Dedifferentiated amniotic fluid mesenchymal stem cell (primary cell): ENCODE data around the gene SETBP1.
A peak's percentile ranks its signal among the peaks of the same experiment; 100 is the strongest.

Source experiments
- DNase-seq: peaks from one replicate; pipeline ENCODE4 v3.0.0-alpha.2; 2016; ENCODE audit errors: extremely low spot score

Gene SETBP1

DNA sequence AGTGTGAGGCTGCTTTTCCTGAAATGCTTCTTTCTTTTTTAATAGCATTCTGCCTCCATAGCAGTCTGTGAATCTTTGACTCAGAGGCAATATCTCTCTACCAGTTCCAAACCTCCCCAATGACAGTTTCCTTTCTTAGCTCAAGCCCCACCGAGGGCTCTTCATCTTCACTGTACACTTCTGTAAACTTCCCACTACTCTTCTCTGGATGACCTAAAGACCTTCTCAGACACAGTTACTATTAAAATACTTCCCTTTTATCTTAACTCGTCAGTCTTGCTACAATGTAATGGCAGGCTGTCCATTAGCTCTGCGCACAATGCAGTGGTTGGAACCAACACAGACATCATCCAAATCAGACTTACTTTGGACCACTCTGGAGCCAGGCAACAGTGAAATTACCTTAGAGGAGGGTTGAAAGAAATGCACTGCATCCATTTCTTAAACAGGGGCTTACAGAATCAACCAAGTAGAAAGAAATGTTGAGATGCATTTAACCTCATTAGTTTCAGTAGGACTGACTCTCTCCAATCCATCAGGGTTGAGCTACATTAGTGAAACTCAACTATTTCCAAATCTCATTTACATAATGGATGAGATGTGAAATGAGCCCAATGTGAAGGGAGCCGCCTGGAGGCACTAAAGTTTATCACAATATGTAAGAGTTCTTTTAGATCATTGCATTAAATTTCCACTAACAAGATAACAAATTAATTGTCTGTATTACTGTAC, 343.8 kb downstream of the SETBP1 start:
- no peak for DNase-seq

GRCh38 chr18:45025089-45025450, 344.4 kb downstream of the SETBP1 start:
- no peak for DNase-seq

DNA sequence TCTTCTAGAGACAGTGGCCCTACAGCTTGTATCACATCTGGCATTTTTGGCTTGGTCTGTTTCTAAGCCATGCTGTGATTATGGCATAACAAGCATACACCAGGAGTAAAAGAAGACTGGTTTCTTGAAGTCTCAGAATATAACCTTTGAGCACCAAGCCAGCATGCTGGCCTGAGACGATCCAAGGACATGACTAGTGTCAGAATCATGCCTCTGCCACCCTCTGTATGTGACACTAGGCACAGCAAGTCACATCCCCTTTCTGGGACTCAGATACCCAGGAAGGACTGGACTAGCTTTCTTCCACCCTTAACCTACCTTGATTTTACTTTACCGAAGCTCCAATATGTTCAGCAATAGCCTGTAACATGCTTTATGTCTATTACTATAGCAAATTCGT, 345.5 kb downstream of the SETBP1 start:
- no peak for DNase-seq

GRCh38 chr18:45034179-45034578, 353.5 kb downstream of the SETBP1 start:
- no peak for DNase-seq

DNA sequence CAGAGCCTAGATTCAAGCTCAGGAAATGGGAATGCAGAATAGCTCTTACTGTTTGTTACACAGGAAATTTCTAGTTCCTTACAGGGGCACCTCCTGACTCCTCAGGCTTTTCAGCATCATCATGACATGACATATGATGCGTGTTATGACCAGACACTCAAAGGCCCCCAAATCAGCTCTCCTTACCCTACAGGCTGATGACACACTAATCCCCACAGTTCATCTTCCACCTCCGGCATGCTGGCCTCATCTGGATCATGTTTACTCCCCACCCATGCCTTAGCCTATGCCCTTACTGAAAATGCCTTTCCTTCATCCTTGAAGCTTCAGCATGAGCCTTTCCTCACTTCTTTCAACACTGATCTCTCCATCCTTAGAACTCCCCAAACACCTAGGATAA, 356.9 kb downstream of the SETBP1 start:
- no peak for DNase-seq

DNA sequence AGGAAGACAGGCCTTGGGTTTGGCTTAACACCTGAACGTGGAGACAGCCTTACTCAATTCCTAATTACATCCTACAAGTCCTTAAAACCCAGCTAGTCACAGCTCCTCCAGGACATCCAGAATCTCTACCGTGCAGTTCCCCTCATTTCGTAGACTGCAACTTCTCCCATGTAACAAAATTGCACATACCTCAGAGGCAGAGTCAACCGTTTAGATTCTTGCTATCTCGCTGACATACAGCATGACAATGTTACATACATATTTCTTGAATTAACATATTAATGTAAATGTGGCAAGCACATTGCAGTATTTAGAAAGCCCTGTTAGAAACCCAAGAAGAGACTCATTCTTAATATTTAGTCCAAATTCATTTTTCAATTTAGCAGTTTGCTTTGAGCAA, 358.7 kb downstream of the SETBP1 start:
- DNase-seq: no peak

DNA sequence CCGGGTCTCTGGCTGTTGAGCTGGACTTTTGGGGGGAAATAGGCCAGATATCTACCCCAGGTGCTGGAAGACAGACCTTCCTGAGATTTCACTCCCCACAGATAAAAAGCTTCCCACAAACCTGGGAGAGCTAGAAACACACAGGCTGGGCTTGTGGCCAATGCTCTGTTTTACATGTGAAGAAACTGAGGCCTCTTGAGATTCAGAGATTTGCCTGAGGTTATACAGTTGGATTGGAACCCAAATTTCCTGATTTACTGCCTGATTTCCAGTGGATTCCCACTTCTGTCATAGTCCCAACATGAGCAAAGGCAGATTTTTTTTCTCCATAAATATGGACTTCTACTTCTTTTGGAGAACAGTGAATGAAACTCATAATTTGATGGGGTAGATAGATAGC, 360.2 kb downstream of the SETBP1 start:
- DNase-seq: no peak

- DNase-seq: no peak
Observed at GRCh38 chr18:45044787-45045186, 364.1 kb downstream of the SETBP1 start.

DNA sequence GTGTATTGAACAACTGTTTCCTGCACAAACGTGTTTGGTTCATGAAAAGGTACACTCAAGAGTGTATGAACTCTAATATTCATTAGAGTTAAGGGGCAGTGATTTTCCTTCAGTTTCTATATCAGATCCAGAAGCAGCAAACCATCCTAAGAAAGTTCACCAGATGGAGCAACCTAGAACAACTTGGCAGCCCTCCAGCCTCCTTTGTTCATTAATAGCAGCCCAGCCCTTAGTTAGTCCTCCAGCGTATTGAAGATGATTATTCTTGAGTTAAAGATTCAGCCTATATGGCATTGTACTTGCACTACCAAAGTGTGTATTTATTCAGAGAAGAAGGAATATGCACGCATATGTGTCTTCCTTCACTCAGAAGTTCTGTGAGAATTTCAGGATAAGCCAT, 365.5 kb downstream of the SETBP1 start:
- DNase-seq: no peak

- DNase-seq: no peak
Observed at GRCh38 chr18:45046961-45047360, 366.3 kb downstream of the SETBP1 start.

DNA sequence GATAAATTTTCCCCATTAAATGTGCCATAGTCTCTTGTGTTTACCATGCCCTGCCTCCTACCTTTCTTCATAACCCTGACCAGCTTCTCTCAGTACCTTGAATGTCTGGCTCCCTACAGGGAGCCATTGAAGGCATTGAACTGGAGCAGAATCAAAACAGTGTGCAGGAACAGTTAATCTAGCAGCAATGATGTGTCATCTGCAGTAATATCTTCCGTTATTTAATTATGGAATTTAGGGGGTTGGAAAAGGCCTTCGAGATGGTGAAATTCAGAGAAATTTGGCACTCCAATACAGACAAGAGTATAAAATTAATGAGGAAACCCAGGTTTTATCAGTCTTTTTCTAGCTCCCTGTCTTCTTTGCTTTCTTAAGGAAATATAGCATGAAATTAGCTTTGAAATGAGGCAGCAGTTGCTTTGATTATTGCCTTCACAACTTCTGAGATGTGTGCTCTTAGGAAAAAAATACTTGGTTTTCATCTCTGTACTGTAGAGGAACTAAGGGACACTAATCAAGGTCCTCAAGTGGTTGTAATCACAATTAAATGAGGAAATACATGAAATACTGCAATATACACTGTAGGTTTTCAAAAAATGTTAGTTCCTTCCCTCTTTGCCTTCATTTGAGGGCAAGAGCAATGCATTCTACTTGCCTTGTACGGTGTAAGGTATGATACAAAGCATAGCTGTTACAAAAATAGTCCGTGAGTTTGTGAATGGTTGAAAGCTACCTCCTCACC, 369.1 kb downstream of the SETBP1 start:
- DNase-seq: no peak

GRCh38 chr18:45050712-45051601, 370.3 kb downstream of the SETBP1 start:
- DNase-seq: peak; percentile 93

DNA sequence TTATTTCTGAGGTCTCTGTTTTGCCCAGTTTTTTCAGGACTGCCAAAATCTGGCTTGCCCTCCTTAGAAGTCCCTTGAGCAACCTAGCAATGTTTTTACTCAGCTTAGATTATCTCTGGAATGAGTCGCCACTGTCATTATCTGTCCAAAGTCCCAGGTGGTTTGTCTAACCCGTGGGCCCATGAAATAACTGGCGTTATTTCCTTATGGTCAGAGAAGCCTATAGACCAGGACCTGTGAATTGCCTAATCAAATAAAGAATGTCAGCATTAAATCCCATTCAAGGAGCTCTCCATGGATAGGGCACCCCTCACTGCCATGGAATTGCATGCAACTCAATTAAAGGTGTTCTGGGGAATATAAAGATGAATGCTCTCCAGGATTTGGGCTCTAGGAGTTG, 373.9 kb downstream of the SETBP1 start:
- DNase-seq: no peak

GRCh38 chr18:45055811-45056210, 375.1 kb downstream of the SETBP1 start:
- DNase-seq: no peak

DNA sequence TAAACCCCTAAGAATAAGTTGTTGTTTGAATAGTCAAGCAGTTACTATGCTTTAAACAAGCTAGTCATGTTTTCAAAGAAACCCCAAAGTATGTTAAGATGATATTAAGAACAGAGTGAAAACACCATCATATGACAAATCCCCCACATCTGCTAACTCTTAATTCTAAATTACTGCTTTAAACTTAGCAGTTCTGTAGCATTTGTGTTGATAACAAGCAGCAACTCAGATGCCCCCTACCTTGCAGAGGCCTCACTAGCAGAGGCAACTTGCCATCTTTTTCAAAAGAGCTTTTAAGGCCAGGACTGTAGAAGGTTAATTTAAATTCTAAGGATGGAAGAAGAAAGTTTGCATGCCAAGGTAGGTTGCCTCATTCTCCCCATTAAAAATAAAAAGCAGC, 376.2 kb downstream of the SETBP1 start:
- DNase-seq: no peak

DNA sequence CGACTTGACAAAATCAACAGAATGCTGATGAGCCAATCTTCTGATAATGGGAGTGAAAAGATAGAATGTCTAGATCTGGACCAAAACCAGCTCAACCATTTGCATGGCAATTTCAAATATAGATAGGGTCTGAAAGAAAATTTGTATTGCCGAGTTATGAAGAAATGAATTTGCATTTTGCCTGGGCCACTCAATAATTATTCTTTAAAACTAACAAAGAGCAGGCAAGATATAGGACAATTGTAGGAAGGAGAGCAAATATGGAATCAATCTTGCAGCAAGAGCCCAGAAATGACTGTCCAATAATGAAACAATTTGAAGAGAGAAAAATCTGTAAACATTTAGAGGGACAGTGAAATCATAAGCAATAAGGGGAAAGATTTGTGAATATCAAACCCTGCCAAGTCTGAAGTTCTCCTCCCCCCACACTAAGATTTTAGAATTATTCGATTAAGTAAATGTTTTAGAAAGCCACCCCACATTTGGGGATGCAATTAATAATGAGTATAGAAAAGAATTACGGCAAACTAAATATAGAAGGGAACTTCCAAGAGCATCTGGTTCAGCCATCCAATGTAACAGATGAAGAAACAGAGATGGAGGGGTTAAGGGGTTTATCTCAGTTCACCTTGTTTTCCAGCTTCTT, 377.4 kb downstream of the SETBP1 start:
- DNase-seq: no peak

DNA sequence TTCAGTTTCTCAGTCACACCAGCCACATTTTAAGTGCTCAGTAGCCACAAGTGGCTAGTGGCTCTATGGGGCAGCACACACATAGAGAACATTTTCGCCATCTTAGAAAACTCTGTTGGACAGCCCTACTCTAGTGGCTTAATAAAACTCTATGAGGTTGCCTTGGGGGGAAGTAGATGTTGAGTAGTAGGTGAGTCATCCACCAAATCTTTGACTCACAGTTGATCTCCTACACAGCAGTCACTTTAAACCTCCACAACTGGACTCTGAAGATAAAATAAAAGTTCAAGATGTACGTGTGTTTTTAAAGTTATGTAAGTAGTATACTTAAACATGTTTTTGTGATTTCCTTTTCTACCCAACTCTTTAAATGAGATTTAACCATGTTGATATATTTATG, 379.0 kb downstream of the SETBP1 start:
- DNase-seq: peak; percentile 30

GRCh38 chr18:45060102-45060501, 379.4 kb downstream of the SETBP1 start:
- no peak for DNase-seq

GRCh38 chr18:45061359-45061758, 380.7 kb downstream of the SETBP1 start:
- DNase-seq: no peak

GRCh38 chr18:45063246-45064038, 382.8 kb downstream of the SETBP1 start:
- DNase-seq: no peak

- no peak for DNase-seq
Observed at GRCh38 chr18:45066210-45066609, 385.5 kb downstream of the SETBP1 start.
